Astrocyte (in vitro differentiated cells and primary cell): ENCODE measurements around the gene ANTXR1. TPM values are rescaled to one million over a fixed set of nuclear protein-coding genes. Genes with fewer than 3 reads are reported as not detected.

ENCODE experiments used
- DNase-seq: peaks from one replicate; pipeline ENCODE4 v3.0.0-alpha.2; 2010; ENCODE audit warnings: low read depth
- FAIRE-seq: peaks from 2 replicates; lab custom pipeline; 2011; peaks lifted over from hg19 to GRCh38; lab: Jason Lieb, UNC
- H2AFZ ChIP-seq: 2 replicates; pipeline ENCODE4 v1.6.0; 2012; ENCODE audit warnings: low read depth, low read length, inconsistent platforms
- H3K27ac ChIP-seq: 2 replicates; pipeline ENCODE4 v1.5.1; 2011; ENCODE audit warnings: low read depth, low read length, inconsistent platforms
- H3K27me3 ChIP-seq: 2 replicates; pipeline ENCODE4 v1.6.0; 2011; ENCODE audit warnings: low read length, inconsistent platforms; ENCODE audit not compliant: insufficient read depth
- H3K36me3 ChIP-seq: 2 replicates; pipeline ENCODE4 v1.5.1; 2011; ENCODE audit warnings: low read length, inconsistent platforms; ENCODE audit not compliant: insufficient read depth
- H3K4me1 ChIP-seq: 2 replicates; pipeline ENCODE4 v1.5.1; 2011; ENCODE audit warnings: low read length, inconsistent platforms; ENCODE audit not compliant: insufficient read depth
- H3K4me2 ChIP-seq: 2 replicates; pipeline ENCODE4 v1.6.0; 2012; ENCODE audit warnings: low read length, inconsistent platforms
- H3K4me3 ChIP-seq: 2 replicates; pipeline ENCODE4 v1.5.1; 2011; ENCODE audit warnings: low read depth, mild to moderate bottlenecking, low read length, inconsistent platforms; ENCODE audit not compliant: insufficient read depth
- H3K79me2 ChIP-seq: 2 replicates; pipeline ENCODE4 v1.6.0; 2012; ENCODE audit warnings: mild to moderate bottlenecking, low read length, inconsistent platforms; ENCODE audit not compliant: insufficient read depth
- H3K9ac ChIP-seq: 2 replicates; pipeline ENCODE4 v1.6.0; 2012; ENCODE audit warnings: mild to moderate bottlenecking, low read length, inconsistent platforms
- H3K9me3 ChIP-seq: 2 replicates; pipeline ENCODE4 v1.5.1; 2012; ENCODE audit warnings: low read depth, mild to moderate bottlenecking, low read length, inconsistent platforms; ENCODE audit not compliant: insufficient read depth
- H4K20me1 ChIP-seq: 2 replicates; pipeline ENCODE4 v1.6.0; 2012; ENCODE audit warnings: low read length, inconsistent platforms; ENCODE audit not compliant: insufficient read depth
- H3K27ac Mint-ChIP-seq: one replicate; pipeline ENCODE4 v1.8.0; 2021; ENCODE audit warnings: mild to moderate bottlenecking, mixed read lengths; ENCODE audit not compliant: unreplicated experiment
- H3K27me3 Mint-ChIP-seq: one replicate; pipeline ENCODE4 v1.8.0; 2021; ENCODE audit warnings: low read depth, mixed read lengths; ENCODE audit not compliant: unreplicated experiment
- H3K36me3 Mint-ChIP-seq: one replicate; pipeline ENCODE4 v1.8.0; 2021; ENCODE audit warnings: low read depth, mixed read lengths; ENCODE audit not compliant: unreplicated experiment
- H3K4me1 Mint-ChIP-seq: one replicate; pipeline ENCODE4 v1.8.0; 2021; ENCODE audit warnings: low read depth, mixed read lengths; ENCODE audit not compliant: unreplicated experiment
- H3K4me3 Mint-ChIP-seq: one replicate; pipeline ENCODE4 v1.8.0; 2021; ENCODE audit warnings: mild to moderate bottlenecking, moderate library complexity, mixed read lengths; ENCODE audit not compliant: unreplicated experiment
- H3K9me3 Mint-ChIP-seq: one replicate; pipeline ENCODE4 v1.8.0; 2021; ENCODE audit warnings: mild to moderate bottlenecking, mixed read lengths; ENCODE audit not compliant: unreplicated experiment
- CTCF ChIP-seq: IDR thresholded peaks from 2 replicates; pipeline ENCODE4 v1.5.1; 2011; ENCODE audit warnings: low read depth, mild to moderate bottlenecking, inconsistent platforms, low read length, moderate library complexity; ENCODE audit not compliant: insufficient read depth
- EZH2 ChIP-seq: IDR thresholded peaks from 2 replicates; pipeline ENCODE4 v1.6.1; 2012; ENCODE audit warnings: mild to moderate bottlenecking, low read length, inconsistent platforms; ENCODE audit not compliant: insufficient read depth
- total RNA-seq: library from RNA; stranded (reverse); gene quantifications from 2 replicates; pipeline ENCODE4 v1.2.1, GENCODE V29; 2021

The ANTXR1 gene
- total RNA-seq, 1 donor from 2014 or later: 67.8 TPM

GRCh38 chr2:69073928-69074570 lies 61.1 kb downstream of the ANTXR1 start:
- H3K79me2 ChIP-seq: no peaks in the 10 kb centered on the region
- H3K4me1 ChIP-seq: peaks cover 6% of the 10 kb centered on the region
- Mint-ChIP-seq H3K4me3 (no peak overlapping the region), H3K9me3 (no peaks in the 10 kb centered on the region), H3K4me1 (peaks cover 6% of the 10 kb centered on the region), H3K27ac (peak overlapping the region; percentile 35), H3K27me3 (no peaks in the 10 kb centered on the region), H3K36me3 (peaks cover 14% of the 10 kb centered on the region)
- no peaks in the 10 kb centered on the region for H3K27me3 ChIP-seq
- DNase-seq (peak; percentile 57), FAIRE-seq (no peak)
- no peak overlapping the region for H3K4me3 ChIP-seq
- no peak overlapping the region for H3K4me2 ChIP-seq
- no peaks in the 10 kb centered on the region for H4K20me1 ChIP-seq
- no peaks in the 10 kb centered on the region for H3K9me3 ChIP-seq
- H2AFZ ChIP-seq: no peak overlapping the region
- no peak overlapping the region for H3K27ac ChIP-seq
- H3K9ac ChIP-seq: no peak overlapping the region
- no peak for TF ChIP-seq CTCF
- no peak for TF ChIP-seq EZH2
- peaks cover 19% of the 10 kb centered on the region for H3K36me3 ChIP-seq

GRCh38 chr2:69074918-69075317 lies 61.9 kb downstream of the ANTXR1 start:
- H3K9me3 Mint-ChIP-seq: no peaks in the 10 kb centered on the region
- H3K27ac Mint-ChIP-seq: no peak overlapping the region
- no peak overlapping the region for H3K4me2 ChIP-seq
- H3K27me3 Mint-ChIP-seq: no peaks in the 10 kb centered on the region
- peaks cover 6% of the 10 kb centered on the region for H3K4me1 Mint-ChIP-seq
- no peaks in the 10 kb centered on the region for H3K27me3 ChIP-seq
- H3K27ac ChIP-seq: no peak overlapping the region
- H3K9me3 ChIP-seq: no peaks in the 10 kb centered on the region
- no peak overlapping the region for H3K9ac ChIP-seq
- no peaks in the 10 kb centered on the region for H3K79me2 ChIP-seq
- FAIRE-seq (no peak), DNase-seq (no peak)
- H3K36me3 ChIP-seq: peaks cover 21% of the 10 kb centered on the region
- H3K4me3 Mint-ChIP-seq: no peak overlapping the region
- peaks cover 17% of the 10 kb centered on the region for H3K36me3 Mint-ChIP-seq
- H3K4me1 ChIP-seq: peaks cover 6% of the 10 kb centered on the region
- no peak overlapping the region for H3K4me3 ChIP-seq
- H4K20me1 ChIP-seq: no peaks in the 10 kb centered on the region
- no peak overlapping the region for H2AFZ ChIP-seq
- no peak for TF ChIP-seq EZH2
- no peak for TF ChIP-seq CTCF

- Histone ChIP-seq H3K79me2 (no peaks in the 10 kb centered on the region), H3K36me3 (peaks cover 22% of the 10 kb centered on the region), H3K9me3 (no peaks in the 10 kb centered on the region), H4K20me1 (no peaks in the 10 kb centered on the region), H2AFZ (no peak overlapping the region), H3K27ac (no peak overlapping the region), H3K4me1 (peaks cover 6% of the 10 kb centered on the region), H3K4me2 (no peak overlapping the region), H3K4me3 (no peak overlapping the region), H3K9ac (no peak overlapping the region), H3K27me3 (no peaks in the 10 kb centered on the region)
- DNase-seq: no peak
- Mint-ChIP-seq H3K27ac (no peak overlapping the region), H3K4me1 (peaks cover 6% of the 10 kb centered on the region), H3K27me3 (no peaks in the 10 kb centered on the region), H3K9me3 (no peaks in the 10 kb centered on the region), H3K4me3 (no peak overlapping the region), H3K36me3 (peaks cover 21% of the 10 kb centered on the region)
- TF ChIP-seq CTCF: no peak
- no peak for TF ChIP-seq EZH2
- FAIRE-seq: no peak
Measured at GRCh38 chr2:69075486-69075885, 62.5 kb downstream of the ANTXR1 start.
